ENCODE results near the gene MTF2.
"Not testable (repeated sequence)": the region's sequence is repeated elsewhere in the genome, so short reads cannot be mapped to it uniquely, and the experiment has no call there.

The MTF2 gene

GRCh38 chr1:93078986-93079654 lies at the start of gene MTF2:
Gene MTF2, plus strand, starts transcription at chr1:93079283. Its CDS starts 244 bp downstream, at chr1:93079527.
- DNase-seq (ENCODE audit: low spot score): peak; percentile 98

- DNase-seq (ENCODE audit: low spot score): no peak
Measured at GRCh38 chr1:93029317-93029716, 49.8 kb upstream of the MTF2 start.

- not testable (repeated sequence) for DNase-seq (ENCODE audit: low spot score)
Measured at GRCh38 chr1:93030191-93030590, 48.9 kb upstream of the MTF2 start.

GRCh38 chr1:93031711-93032110 lies 47.4 kb upstream of the MTF2 start:
- no peak for DNase-seq (ENCODE audit: low spot score)

GRCh38 chr1:93033029-93033428 lies 46.1 kb upstream of the MTF2 start:
- no peak for DNase-seq (ENCODE audit: low spot score)

GRCh38 chr1:93033785-93034184 lies 45.3 kb upstream of the MTF2 start:
- DNase-seq (ENCODE audit: low spot score): no peak

GRCh38 chr1:93034397-93034796 lies 44.7 kb upstream of the MTF2 start:
- no peak for DNase-seq (ENCODE audit: low spot score)

- no peak for DNase-seq (ENCODE audit: low spot score)
Measured at GRCh38 chr1:93036672-93037071, 42.4 kb upstream of the MTF2 start.

- no peak for DNase-seq (ENCODE audit: low spot score)
Measured at GRCh38 chr1:93042187-93043056, 36.7 kb upstream of the MTF2 start.

GRCh38 chr1:93043057-93043557 lies 36.0 kb upstream of the MTF2 start:
- no peak for DNase-seq (ENCODE audit: low spot score)

GRCh38 chr1:93047618-93048017 lies 31.5 kb upstream of the MTF2 start:
- no peak for DNase-seq (ENCODE audit: low spot score)

- no peak for DNase-seq (ENCODE audit: low spot score)
Measured at GRCh38 chr1:93051961-93052360, 27.1 kb upstream of the MTF2 start.

GRCh38 chr1:93056214-93056613 lies 22.9 kb upstream of the MTF2 start:
- DNase-seq (ENCODE audit: low spot score): no peak

- DNase-seq (ENCODE audit: low spot score): no peak
Measured at GRCh38 chr1:93056649-93057048, 22.4 kb upstream of the MTF2 start.

GRCh38 chr1:93061895-93062792 lies 16.9 kb upstream of the MTF2 start:
- peak; percentile 36 for DNase-seq (ENCODE audit: low spot score)

- DNase-seq (ENCODE audit: low spot score): no peak
Measured at GRCh38 chr1:93076268-93076667, 2.8 kb upstream of the MTF2 start.

- DNase-seq (ENCODE audit: low spot score): no peak
Measured at GRCh38 chr1:93078203-93078602, 880 bp upstream of the MTF2 start.

GRCh38 chr1:93078638-93078985 lies 471 bp upstream of the MTF2 start:
- no peak for DNase-seq (ENCODE audit: low spot score)

- DNase-seq (ENCODE audit: low spot score): peak; percentile 29
Measured at GRCh38 chr1:93079685-93080141, 630 bp downstream of the MTF2 start.

- peak; percentile 79 for DNase-seq (ENCODE audit: low spot score)
Measured at GRCh38 chr1:93080179-93080823, 1.2 kb downstream of the MTF2 start.

- DNase-seq (ENCODE audit: low spot score): peak; percentile 79
Measured at GRCh38 chr1:93081716-93082115, 2.6 kb downstream of the MTF2 start.

GRCh38 chr1:93082313-93082712 lies 3.2 kb downstream of the MTF2 start:
- DNase-seq (ENCODE audit: low spot score): no peak
